HepG2 (cell line): Measurements from ENCODE around the gene ACAP3. TPM values are rescaled to one million over a fixed set of nuclear protein-coding genes. Genes with fewer than 3 reads are reported as not detected.

Source experiments
- ATF4 ChIP-seq, 2 experiments: fragments of 450-650 bp in 1 of 2; sonication (generic) in 1 of 2; formaldehyde crosslinking; IDR thresholded peaks; 2 replicates each; pipeline versions ENCODE4 v1.5.0 to v1.8.0; 2020 to 2022; ENCODE audit warnings: mild to moderate bottlenecking in 1 of 2, missing genetic modification reagents in 1 of 2
- CREBL2 ChIP-seq: sonication (generic); formaldehyde crosslinking; IDR thresholded peaks from 2 replicates; pipeline ENCODE4 v1.8.1; 2023; ENCODE audit warnings: missing genetic modification reagents, mild to moderate bottlenecking, borderline replicate concordance
- GTF3A ChIP-seq: sonication (generic); formaldehyde crosslinking; conservative IDR thresholded peaks from 2 replicates; pipeline ENCODE4 v1.4.0; 2020; ENCODE audit warnings: mild to moderate bottlenecking, missing genetic modification reagents
- HOXD1 ChIP-seq: sonication (generic); formaldehyde crosslinking; IDR thresholded peaks from 2 replicates; pipeline ENCODE4 v1.5.0; 2020; ENCODE audit warnings: missing genetic modification reagents
- NFE2 ChIP-seq: sonication (generic); formaldehyde crosslinking; IDR thresholded peaks from 2 replicates; pipeline ENCODE4 v1.4.0; 2020; ENCODE audit warnings: missing genetic modification reagents
- NFE2L1 ChIP-seq: sonication (generic); formaldehyde crosslinking; IDR thresholded peaks from 2 replicates; pipeline ENCODE4 v1.4.0; 2020; ENCODE audit warnings: missing genetic modification reagents, mild to moderate bottlenecking, borderline replicate concordance
- NFE2L2 ChIP-seq: fragments of 150-350 bp; IDR thresholded peaks from 2 replicates; pipeline ENCODE4 v1.6.1; 2014; ENCODE audit warnings: low read length
- NRL ChIP-seq: sonication (generic); formaldehyde crosslinking; IDR thresholded peaks from 2 replicates; pipeline ENCODE4 v1.5.0; 2020; ENCODE audit warnings: missing genetic modification reagents, mild to moderate bottlenecking, moderate library complexity, borderline replicate concordance
- PAF1 ChIP-seq: IDR thresholded peaks from 2 replicates; pipeline ENCODE4 v1.6.1; 2016; ENCODE audit warnings: missing genetic modification reagents, missing compliant biosample characterization
- PHF21A ChIP-seq: sonication (generic); formaldehyde crosslinking; IDR thresholded peaks from 2 replicates; pipeline ENCODE4 v1.5.0; 2020; ENCODE audit warnings: mild to moderate bottlenecking, missing genetic modification reagents
- POLR2G ChIP-seq: fragments of 200-400 bp; formaldehyde crosslinking; IDR thresholded peaks from 2 replicates; pipeline ENCODE4 v1.6.1; 2018; ENCODE audit warnings: mild to moderate bottlenecking, low read depth, low read length, moderate library complexity
- SP4 ChIP-seq: sonication (generic); formaldehyde crosslinking; IDR thresholded peaks from 2 replicates; pipeline ENCODE4 v1.8.1; 2023; ENCODE audit warnings: mild to moderate bottlenecking, missing genetic modification reagents
- TRAFD1 ChIP-seq: sonication (generic); formaldehyde crosslinking; IDR thresholded peaks from 2 replicates; pipeline ENCODE4 v1.5.1; 2020; ENCODE audit warnings: missing genetic modification reagents, mild to moderate bottlenecking, borderline replicate concordance
- UBTF ChIP-seq: sonication (generic); formaldehyde crosslinking; IDR thresholded peaks from 2 replicates; pipeline ENCODE4 v1.4.0; 2020; ENCODE audit warnings: mild to moderate bottlenecking, missing genetic modification reagents
- ZBTB7A ChIP-seq: sonication (generic); formaldehyde crosslinking; IDR thresholded peaks from 2 replicates; pipeline ENCODE4 v1.8.0; 2022; ENCODE audit warnings: mild to moderate bottlenecking, missing genetic modification reagents
- ZFP37 ChIP-seq: sonication (generic); formaldehyde crosslinking; IDR thresholded peaks from 2 replicates; pipeline ENCODE4 v1.4.0; 2020; ENCODE audit warnings: missing genetic modification reagents, borderline replicate concordance
- ZFP41 ChIP-seq: sonication (generic); formaldehyde crosslinking; IDR thresholded peaks from 2 replicates; pipeline ENCODE4 v1.4.0; 2020; ENCODE audit warnings: mild to moderate bottlenecking, missing genetic modification reagents, borderline replicate concordance
- ZFP82 ChIP-seq: sonication (generic); formaldehyde crosslinking; IDR thresholded peaks from 2 replicates; pipeline ENCODE4 v1.5.1; 2020; ENCODE audit warnings: mild to moderate bottlenecking, missing genetic modification reagents, borderline replicate concordance
- ZNF326 ChIP-seq: sonication (generic); formaldehyde crosslinking; IDR thresholded peaks from 2 replicates; pipeline ENCODE4 v1.4.0; 2020; ENCODE audit warnings: missing genetic modification reagents, borderline replicate concordance
- ZNF441 ChIP-seq: sonication (generic); formaldehyde crosslinking; IDR thresholded peaks from 2 replicates; pipeline ENCODE4 v1.7.0; 2021; ENCODE audit warnings: missing genetic modification reagents, borderline replicate concordance
- ZNF546 ChIP-seq: sonication (generic); formaldehyde crosslinking; conservative IDR thresholded peaks from 2 replicates; pipeline ENCODE4 v1.8.1; 2023; ENCODE audit warnings: mild to moderate bottlenecking, missing genetic modification reagents
- ZNF570 ChIP-seq: sonication (generic); formaldehyde crosslinking; IDR thresholded peaks from 2 replicates; pipeline ENCODE4 v1.4.0; 2020; ENCODE audit warnings: mild to moderate bottlenecking, missing genetic modification reagents, borderline replicate concordance
- ZNF605 ChIP-seq: sonication (generic); formaldehyde crosslinking; IDR thresholded peaks from 2 replicates; pipeline ENCODE4 v1.8.0; 2022; ENCODE audit warnings: mild to moderate bottlenecking, missing genetic modification reagents
- ZNF614 ChIP-seq: IDR thresholded peaks from 2 replicates; pipeline ENCODE4 v1.6.1; 2018; ENCODE audit warnings: missing biosample characterization, missing genetic modification reagents, inconsistent platforms, borderline replicate concordance
- ZZZ3 ChIP-seq: sonication (generic); formaldehyde crosslinking; IDR thresholded peaks from 2 replicates; pipeline ENCODE4 v1.4.0; 2020; ENCODE audit warnings: missing genetic modification reagents, mild to moderate bottlenecking, borderline replicate concordance
- polyA plus RNA-seq, 8 experiments: library from polyadenylated mRNA; depleted of rRNA in 3 of 8; stranded (reverse) in 7 of 8; unstranded in 1 of 8; fragments of >200 nt; fragmentation: Illumina TruSeq in 4 of 8; extraction: Trizol in 4 of 8; gene quantifications; 2 replicates each; pipeline versions ENCODE4 v1.2.1 to v1.2.3, GENCODE V29; 2011 to 2016; ENCODE audit warnings: low read depth in 4 of 8, missing spikeins in 1 of 8, mixed read lengths in 1 of 8; ENCODE audit not compliant: insufficient read depth in 1 of 8
- total RNA-seq, 5 experiments: library from RNA; depleted of rRNA; stranded (reverse); fragments of >200 nt; fragmentation: Illumina TruSeq; extraction: Trizol; gene quantifications; 2 replicates each; pipeline ENCODE4 v1.2.3, GENCODE V29; 2016; ENCODE audit warnings: low read depth in 1 of 5

ACAP3 gene
- total and polyA plus RNA-seq, 2 of the 13 experiments (the other 11 are each of a cell fraction or from before 2014, with no cell fraction given), result 29.4 to 50.8 TPM

- peak; percentile 45; the same call in 1 of the 2 replicates for TF ChIP-seq UBTF (CRISPR knock-in tag)
- peak; percentile 77; the same call in 1 of the 2 replicates for TF ChIP-seq NFE2 (CRISPR knock-in tag)
- peak; percentile 39; the same call in 1 of the 2 replicates for TF ChIP-seq NFE2L2
- TF ChIP-seq ZNF441 (CRISPR knock-in tag), result no peak
- no peak for TF ChIP-seq ZNF570 (CRISPR knock-in tag)
- TF ChIP-seq TRAFD1, result 0 out of 2 replicates have a peak, but pooled peaks have one; percentile 16
- no peak for TF ChIP-seq ZNF326 (CRISPR knock-in tag)
- no peak for TF ChIP-seq ZNF614
- no peak for TF ChIP-seq ZFP37 (CRISPR knock-in tag)
- TF ChIP-seq HOXD1 (CRISPR knock-in tag), result 0 out of 2 replicates have a peak, but pooled peaks have one; percentile 32
- TF ChIP-seq POLR2G, result peak; percentile 68
- peak; percentile 79 for TF ChIP-seq PHF21A (CRISPR knock-in tag)
- TF ChIP-seq SP4, result no peak; the same call in 1 of the 2 replicates
- TF ChIP-seq ZBTB7A, result peak; percentile 17; the same call in 1 of the 2 replicates
- no peak for TF ChIP-seq ZFP82 (CRISPR knock-in tag)
- no peak for TF ChIP-seq GTF3A (CRISPR knock-in tag)
- TF ChIP-seq ATF4 (CRISPR knock-in tag; IDR thresholded peaks at IDR 0.05), result no peak
- no peak for TF ChIP-seq ZNF605 (CRISPR knock-in tag)
- TF ChIP-seq PAF1 (CRISPR knock-in tag), result no peak
- TF ChIP-seq ZZZ3 (CRISPR knock-in tag), result no peak
- no peak for TF ChIP-seq CREBL2
- TF ChIP-seq ZFP41 (CRISPR knock-in tag), result 0 out of 2 replicates have a peak, but pooled peaks have one; percentile 4
- TF ChIP-seq NRL, result 0 out of 2 replicates have a peak, but pooled peaks have one; percentile 26
- peak; percentile 76 for TF ChIP-seq NFE2L1 (CRISPR knock-in tag)
- peak; percentile 81; the same call in 1 of the 2 replicates for TF ChIP-seq ZNF546
Measured at GRCh38 chr1:1305300-1306069, 2.2 kb downstream of the ACAP3 start (continued).
